HepG2 (cell line): ENCODE measurements around the gene POU2AF3. TPM values are rescaled to one million over a fixed set of nuclear protein-coding genes. Genes with fewer than 3 reads are reported as not detected.

Source experiments
- ATAC-seq: fragments of 200-7000 bp; cut with Tn5 transposase; 3 replicates; pipeline ENCODE4 v1.9.1; 2020; ENCODE audit warnings: mild to moderate bottlenecking, moderate library complexity
- BruUV-seq: library from RNA; stranded (reverse); fragments of 400-500 nt; replicated peaks from 2 replicates; lab custom pipeline; 2021; lab: Mats Ljungman, UMichigan
- CTCF ChIA-PET: fragments of 300-600 bp; formaldehyde crosslinking; extraction: SDS; loops from one replicate; lab custom pipeline; 2021; ENCODE audit warnings: low total read pairs, inconsistent platforms, low intra/inter-chr PET ratio; lab: Yijun Ruan, JAX
- POLR2A ChIA-PET: fragments of 350-600 bp; sonication (Branson Sonifier 250); formaldehyde crosslinking; loops from one replicate; lab custom pipeline; 2020; ENCODE audit warnings: antibody characterized with exemption, inconsistent platforms; lab: Yijun Ruan, JAX
- DNase-seq: peaks from one replicate; pipeline ENCODE4 v3.0.0-alpha.2; 2015; ENCODE audit warnings: low spot score
- FAIRE-seq: peaks from 3 replicates; lab custom pipeline; 2011; peaks lifted over from hg19 to GRCh38; lab: Jason Lieb, UNC
- H2AFZ ChIP-seq: one replicate; pipeline ENCODE4 v1.6.1; 2011; ENCODE audit warnings: low read length, inconsistent platforms
- H3K27ac ChIP-seq: fragments of 300-600 bp; 3 replicates; pipeline ENCODE4 v1.8.0; 2011; ENCODE audit warnings: mixed run types, mild to moderate bottlenecking, mixed read lengths, low read length, inconsistent platforms; ENCODE audit not compliant: insufficient read depth; ENCODE audit errors: extremely low read length
- H3K27me3 ChIP-seq, 2 experiments: fragments of 200-600 bp in 1 of 2; 2 replicates in 1 of 2; 3 replicates in 1 of 2; pipeline versions ENCODE4 v1.6.0 to v1.8.0; 2011; ENCODE audit warnings: low read length in 2 of 2, mild to moderate bottlenecking in 2 of 2, moderate library complexity in 2 of 2, inconsistent platforms in 1 of 2; ENCODE audit not compliant: insufficient read depth in 2 of 2, control insufficient read depth in 1 of 2
- H3K36me3 ChIP-seq, 2 experiments: fragments of 200-600 bp in 1 of 2; replicated peaks in 1 of 2; 2 replicates in 1 of 2; 3 replicates in 1 of 2; pipeline versions ENCODE4 v1.5.1 to v1.8.0; 2011; ENCODE audit warnings: low read length in 2 of 2, inconsistent platforms in 1 of 2; ENCODE audit not compliant: insufficient read depth in 2 of 2, control insufficient read depth in 1 of 2
- H3K4me1 ChIP-seq: 2 replicates; pipeline ENCODE4 v1.5.1; 2012; ENCODE audit warnings: low read length, inconsistent platforms; ENCODE audit not compliant: insufficient read depth
- H3K4me2 ChIP-seq: 2 replicates; pipeline ENCODE4 v1.6.0; 2011; ENCODE audit warnings: low read depth, low read length, inconsistent platforms
- H3K4me3 ChIP-seq, 3 experiments: fragments of 200-600 bp in 1 of 3; sonication (generic), shearing (Covaris generic) in 1 of 3; replicated peaks in 1 of 3; 2 replicates each; pipeline ENCODE4 v1.5.1; 2011 to 2016; ENCODE audit warnings: low read length in 3 of 3, inconsistent platforms in 2 of 3, low read depth in 2 of 3, mild to moderate bottlenecking in 2 of 3, control low read depth in 1 of 3, mixed read lengths in 1 of 3; ENCODE audit not compliant: insufficient read depth in 1 of 3
- H3K79me2 ChIP-seq: one replicate; pipeline ENCODE4 v1.6.1; 2011; ENCODE audit warnings: low read length, inconsistent platforms; ENCODE audit not compliant: insufficient read depth
- H3K9ac ChIP-seq: 2 replicates; pipeline ENCODE4 v1.6.0; 2011; ENCODE audit warnings: mild to moderate bottlenecking, low read depth, low read length, inconsistent platforms; ENCODE audit not compliant: insufficient read depth
- H3K9me3 ChIP-seq: 2 replicates; pipeline ENCODE4 v1.5.1; 2012; ENCODE audit warnings: mild to moderate bottlenecking, low read length
- H4K20me1 ChIP-seq: 2 replicates; pipeline ENCODE4 v1.6.0; 2011; ENCODE audit warnings: inconsistent platforms, mild to moderate bottlenecking, low read length, moderate library complexity; ENCODE audit not compliant: insufficient read depth
- LCORL ChIP-seq, 2 experiments: fragments of 450-650 bp in 1 of 2; sonication (generic) in 1 of 2; formaldehyde crosslinking in 1 of 2; IDR thresholded peaks; 2 replicates each; pipeline versions ENCODE4 v1.5.0 to v1.6.1; 2017 to 2020; ENCODE audit warnings: antibody characterized with exemption in 1 of 2, missing genetic modification reagents in 1 of 2
- PAXIP1 ChIP-seq: sonication (generic); formaldehyde crosslinking; conservative IDR thresholded peaks from 2 replicates; pipeline ENCODE4 v1.4.0; 2020; ENCODE audit warnings: mild to moderate bottlenecking, missing genetic modification reagents, moderate library complexity
- ZHX2 ChIP-seq, 2 experiments: sonication (generic) in 1 of 2; formaldehyde crosslinking in 1 of 2; IDR thresholded peaks; 2 replicates each; pipeline versions ENCODE4 v1.6.1 to v1.9.0; 2014 to 2022; ENCODE audit warnings: antibody characterized with exemption in 1 of 2, borderline replicate concordance in 1 of 2, inconsistent platforms in 1 of 2, low read depth in 1 of 2, missing genetic modification reagents in 1 of 2
- ZMYM4 ChIP-seq: sonication (generic); formaldehyde crosslinking; IDR thresholded peaks from 2 replicates; pipeline ENCODE4 v1.8.1; 2023; ENCODE audit warnings: mild to moderate bottlenecking, missing genetic modification reagents
- ZNF644 ChIP-seq: IDR thresholded peaks from 2 replicates; pipeline ENCODE4 v1.6.1; 2016; ENCODE audit warnings: low read depth
- WGBS: methylation state at CpG from one replicate; pipeline ENCODE4 v1.1.6; 2017; ENCODE audit warnings: low lambda C conversion rate; 5-methylcytosine and 5-hydroxymethylcytosine counted together
- in situ Hi-C: cut with HindIII; loops from 2 replicates; pipeline ENCODE4 v1.10.0; 2017; ENCODE audit warnings: low pct_unique_long_range_greater_than_20kb; ENCODE audit not compliant: extremely low pct_ligation_motif_present
- intact Hi-C: fragments of 100-400 bp; cut with micrococcal nuclease; formaldehyde crosslinking; loops from one replicate; pipeline ENCODE4 v1.10.0; 2022; ENCODE audit not compliant: unreplicated experiment
- polyA plus RNA-seq, 8 experiments: library from polyadenylated mRNA; depleted of rRNA in 3 of 8; stranded (reverse) in 7 of 8; unstranded in 1 of 8; fragments of >200 nt; fragmentation: Illumina TruSeq in 4 of 8; extraction: Trizol in 4 of 8; gene quantifications; 2 replicates each; pipeline versions ENCODE4 v1.2.1 to v1.2.3, GENCODE V29; 2011 to 2016; ENCODE audit warnings: low read depth in 4 of 8, missing spikeins in 1 of 8, mixed read lengths in 1 of 8; ENCODE audit not compliant: insufficient read depth in 1 of 8
- total RNA-seq, 5 experiments: library from RNA; depleted of rRNA; stranded (reverse); fragments of >200 nt; fragmentation: Illumina TruSeq; extraction: Trizol; gene quantifications; 2 replicates each; pipeline ENCODE4 v1.2.3, GENCODE V29; 2016; ENCODE audit warnings: low read depth in 1 of 5
- TF ChIP-seq, protein P1 (sequence below), 2 experiments: sonication (generic) in 1 of 2; formaldehyde crosslinking in 1 of 2; IDR thresholded peaks; 2 replicates each; pipeline versions ENCODE4 v1.5.1 to v1.6.1; 2011 to 2020; ENCODE audit warnings: borderline replicate concordance in 1 of 2, low read depth in 1 of 2, low read length in 1 of 2, mild to moderate bottlenecking in 1 of 2, missing genetic modification reagents in 1 of 2, moderate library complexity in 1 of 2

POU2AF3 gene
- total and polyA plus RNA-seq, 2 of the 13 experiments (the other 11 are each of a cell fraction or from before 2014, with no cell fraction given), result 7.8 to 71.2 TPM

GRCh38 chr11:111320728-111321568, 22.6 kb downstream of the POU2AF3 start:
- Histone ChIP-seq H2AFZ (peak overlapping the region; percentile 21), H3K9me3 (no peaks in the 10 kb centered on the region), H3K36me3 (no peaks in the 10 kb centered on the region), H3K4me3 (peak overlapping the region in 1 of 3 experiments; percentile 36; a peak in 1 of 6 replicates), H3K27me3 (no peaks in the 10 kb centered on the region), H4K20me1 (no peaks in the 10 kb centered on the region), H3K9ac (peak overlapping the region; percentile 45), H3K4me1 (peaks cover 43% of the 10 kb centered on the region), H3K4me2 (peak overlapping the region; percentile 75), H3K79me2 (no peaks in the 10 kb centered on the region), H3K27ac (peak overlapping the region; percentile 70)
- in situ Hi-C loops, result no loop called here
- POLR2A ChIA-PET, result interaction anchor here (0.7 to 2.2 kb wide), 15 partner anchors 9 to 96 kb away, joined by 3 to 39 read pairs (median 7); no protein-coding TSS in a partner anchor
- intact Hi-C loops, result loop anchor here (1.0 kb wide), 1 partner anchor 13 kb away; no protein-coding TSS in a partner anchor
- FAIRE-seq (peak; percentile 48), ATAC-seq (peak; percentile 97), DNase-seq (peak; percentile 83)
- WGBS, result 21% methylated on average over 4 of the region's 5 CpGs
- no TSS peak for BruUV-seq
- CTCF ChIA-PET, result no interaction called here
- TF ChIP-seq LCORL (IDR thresholded peaks at IDR 0.05), result no peak
- TF ChIP-seq LCORL (CRISPR knock-in tag; IDR thresholded peaks at IDR 0.05), result peak; percentile 23; the same call in 1 of the 2 replicates
- peak; percentile 57 for TF ChIP-seq PAXIP1 (CRISPR knock-in tag)
- TF ChIP-seq ZNF644 (CRISPR knock-in tag), result peak; percentile 20
- TF ChIP-seq ZHX2 (IDR thresholded peaks at IDR 0.05; ENCODE audit: low read depth), result 0 out of 2 replicates have a peak, but pooled peaks have one; percentile 37
- TF ChIP-seq ZHX2 (CRISPR knock-in tag; IDR thresholded peaks at IDR 0.05; ENCODE audit: borderline replicate concordance), result no peak
- TF ChIP-seq, protein P1, sequence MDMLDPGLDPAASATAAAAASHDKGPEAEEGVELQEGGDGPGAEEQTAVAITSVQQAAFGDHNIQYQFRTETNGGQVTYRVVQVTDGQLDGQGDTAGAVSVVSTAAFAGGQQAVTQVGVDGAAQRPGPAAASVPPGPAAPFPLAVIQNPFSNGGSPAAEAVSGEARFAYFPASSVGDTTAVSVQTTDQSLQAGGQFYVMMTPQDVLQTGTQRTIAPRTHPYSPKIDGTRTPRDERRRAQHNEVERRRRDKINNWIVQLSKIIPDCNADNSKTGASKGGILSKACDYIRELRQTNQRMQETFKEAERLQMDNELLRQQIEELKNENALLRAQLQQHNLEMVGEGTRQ (IDR thresholded peaks at IDR 0.05; ENCODE audit: low read depth, low read length), result no peak
- TF ChIP-seq, protein P1 (CRISPR knock-in tag; IDR thresholded peaks at IDR 0.05; ENCODE audit: borderline replicate concordance), result no peak
- TF ChIP-seq ZMYM4 (CRISPR knock-in tag), result peak; percentile 69; the same call in 1 of the 2 replicates
